ENCODE measurements around the gene CCNL2.

CCNL2 gene

DNA sequence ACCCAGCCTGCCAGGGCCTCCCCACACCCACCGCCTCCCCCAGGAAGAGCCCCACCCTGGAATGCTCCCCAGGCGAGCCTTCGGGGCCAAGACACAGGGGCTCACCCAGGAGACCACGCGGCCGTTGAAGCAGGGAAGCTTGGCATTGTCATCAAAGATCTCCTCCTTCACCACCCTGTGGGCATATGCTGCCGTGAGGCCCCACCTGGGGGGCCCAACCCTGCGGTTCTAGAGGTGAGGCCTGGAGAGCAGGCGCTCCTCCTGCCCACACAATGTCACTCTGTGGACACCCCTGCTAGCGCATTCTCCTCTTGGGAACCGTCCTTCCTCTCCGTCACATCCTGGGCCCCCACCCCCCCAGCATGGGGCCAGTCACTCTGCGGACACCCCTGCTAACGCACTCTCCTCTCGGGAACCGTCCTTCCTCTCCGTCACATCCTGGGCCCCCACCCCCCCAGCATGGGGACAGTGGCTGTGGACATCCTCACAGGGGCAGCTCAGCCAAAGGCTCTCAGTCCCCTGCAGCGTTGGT, 56.5 kb downstream of the CCNL2 start:
- Histone ChIP-seq H3K4me3 (replicated peaks; ENCODE audit: insufficient read depth, low read length) (no peak overlapping the region), H3K27me3 (ENCODE audit: insufficient read depth, poor library complexity, severe bottlenecking) (no peaks in the 10 kb centered on the region), H3K27ac (replicated peaks) (no peak overlapping the region)
- no peak for DNase-seq (ENCODE audit: low read depth in 1 of 2, low spot score in 1 of 2)
- TF ChIP-seq GABPA (IDR thresholded peaks at IDR 0.05; ENCODE audit: low read depth) (no peak), SPI1 (IDR thresholded peaks at IDR 0.05; ENCODE audit: borderline replicate concordance, low read depth) (no peak), POLR2AphosphoS5 (IDR thresholded peaks at IDR 0.05; ENCODE audit: low read depth) (no peak)
- TF ChIP-seq, protein P1, sequence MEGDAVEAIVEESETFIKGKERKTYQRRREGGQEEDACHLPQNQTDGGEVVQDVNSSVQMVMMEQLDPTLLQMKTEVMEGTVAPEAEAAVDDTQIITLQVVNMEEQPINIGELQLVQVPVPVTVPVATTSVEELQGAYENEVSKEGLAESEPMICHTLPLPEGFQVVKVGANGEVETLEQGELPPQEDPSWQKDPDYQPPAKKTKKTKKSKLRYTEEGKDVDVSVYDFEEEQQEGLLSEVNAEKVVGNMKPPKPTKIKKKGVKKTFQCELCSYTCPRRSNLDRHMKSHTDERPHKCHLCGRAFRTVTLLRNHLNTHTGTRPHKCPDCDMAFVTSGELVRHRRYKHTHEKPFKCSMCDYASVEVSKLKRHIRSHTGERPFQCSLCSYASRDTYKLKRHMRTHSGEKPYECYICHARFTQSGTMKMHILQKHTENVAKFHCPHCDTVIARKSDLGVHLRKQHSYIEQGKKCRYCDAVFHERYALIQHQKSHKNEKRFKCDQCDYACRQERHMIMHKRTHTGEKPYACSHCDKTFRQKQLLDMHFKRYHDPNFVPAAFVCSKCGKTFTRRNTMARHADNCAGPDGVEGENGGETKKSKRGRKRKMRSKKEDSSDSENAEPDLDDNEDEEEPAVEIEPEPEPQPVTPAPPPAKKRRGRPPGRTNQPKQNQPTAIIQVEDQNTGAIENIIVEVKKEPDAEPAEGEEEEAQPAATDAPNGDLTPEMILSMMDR (IDR thresholded peaks at IDR 0.05; ENCODE audit: insufficient read depth, low read length): no peak
- TF ChIP-seq, protein P2, sequence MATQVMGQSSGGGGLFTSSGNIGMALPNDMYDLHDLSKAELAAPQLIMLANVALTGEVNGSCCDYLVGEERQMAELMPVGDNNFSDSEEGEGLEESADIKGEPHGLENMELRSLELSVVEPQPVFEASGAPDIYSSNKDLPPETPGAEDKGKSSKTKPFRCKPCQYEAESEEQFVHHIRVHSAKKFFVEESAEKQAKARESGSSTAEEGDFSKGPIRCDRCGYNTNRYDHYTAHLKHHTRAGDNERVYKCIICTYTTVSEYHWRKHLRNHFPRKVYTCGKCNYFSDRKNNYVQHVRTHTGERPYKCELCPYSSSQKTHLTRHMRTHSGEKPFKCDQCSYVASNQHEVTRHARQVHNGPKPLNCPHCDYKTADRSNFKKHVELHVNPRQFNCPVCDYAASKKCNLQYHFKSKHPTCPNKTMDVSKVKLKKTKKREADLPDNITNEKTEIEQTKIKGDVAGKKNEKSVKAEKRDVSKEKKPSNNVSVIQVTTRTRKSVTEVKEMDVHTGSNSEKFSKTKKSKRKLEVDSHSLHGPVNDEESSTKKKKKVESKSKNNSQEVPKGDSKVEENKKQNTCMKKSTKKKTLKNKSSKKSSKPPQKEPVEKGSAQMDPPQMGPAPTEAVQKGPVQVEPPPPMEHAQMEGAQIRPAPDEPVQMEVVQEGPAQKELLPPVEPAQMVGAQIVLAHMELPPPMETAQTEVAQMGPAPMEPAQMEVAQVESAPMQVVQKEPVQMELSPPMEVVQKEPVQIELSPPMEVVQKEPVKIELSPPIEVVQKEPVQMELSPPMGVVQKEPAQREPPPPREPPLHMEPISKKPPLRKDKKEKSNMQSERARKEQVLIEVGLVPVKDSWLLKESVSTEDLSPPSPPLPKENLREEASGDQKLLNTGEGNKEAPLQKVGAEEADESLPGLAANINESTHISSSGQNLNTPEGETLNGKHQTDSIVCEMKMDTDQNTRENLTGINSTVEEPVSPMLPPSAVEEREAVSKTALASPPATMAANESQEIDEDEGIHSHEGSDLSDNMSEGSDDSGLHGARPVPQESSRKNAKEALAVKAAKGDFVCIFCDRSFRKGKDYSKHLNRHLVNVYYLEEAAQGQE (IDR thresholded peaks at IDR 0.05; ENCODE audit: insufficient replicate concordance, low read depth): no peak

- no peak for DNase-seq (ENCODE audit: low read depth in 1 of 2, low spot score in 1 of 2)
- H3K4me3 ChIP-seq (replicated peaks; ENCODE audit: insufficient read depth, low read length): no peak overlapping the region
- no peaks in the 10 kb centered on the region for H3K27me3 ChIP-seq (ENCODE audit: insufficient read depth, poor library complexity, severe bottlenecking)
- no peak overlapping the region for H3K27ac ChIP-seq (replicated peaks)
- TF ChIP-seq POLR2AphosphoS5 (IDR thresholded peaks at IDR 0.05; ENCODE audit: low read depth): no peak
- TF ChIP-seq, protein P2 (IDR thresholded peaks at IDR 0.05; ENCODE audit: insufficient replicate concordance, low read depth): no peak
- TF ChIP-seq GABPA (IDR thresholded peaks at IDR 0.05; ENCODE audit: low read depth): no peak
- TF ChIP-seq SPI1 (IDR thresholded peaks at IDR 0.05; ENCODE audit: borderline replicate concordance, low read depth): no peak
- TF ChIP-seq, protein P1 (IDR thresholded peaks at IDR 0.05; ENCODE audit: insufficient read depth, low read length): no peak
Observed at GRCh38 chr1:1342061-1342562, 57.0 kb downstream of the CCNL2 start.

DNA sequence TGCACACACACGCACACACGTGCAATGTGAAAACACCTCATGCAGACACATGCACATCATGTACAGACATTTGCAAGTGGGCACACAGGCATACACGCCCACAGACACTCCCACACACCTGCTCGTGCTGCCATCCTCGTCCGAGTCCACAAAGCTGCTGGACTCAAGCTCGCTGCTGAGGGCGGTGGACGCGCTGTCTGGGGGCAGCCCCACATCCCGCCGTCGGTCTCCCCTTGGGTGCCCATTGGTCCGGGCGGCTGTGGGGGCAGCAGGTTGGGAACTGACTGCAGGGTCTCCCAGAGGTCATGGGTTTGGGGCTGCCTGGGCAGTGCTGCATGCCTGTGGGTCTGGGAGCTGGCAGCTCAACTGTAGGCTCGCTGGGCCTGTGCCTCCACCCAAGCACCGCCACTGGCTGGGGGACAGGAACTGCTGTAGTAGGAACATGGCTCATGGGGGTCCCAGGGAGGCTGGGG, 57.5 kb downstream of the CCNL2 start:
- Histone ChIP-seq H3K27ac (replicated peaks) (no peak overlapping the region), H3K27me3 (ENCODE audit: insufficient read depth, poor library complexity, severe bottlenecking) (no peaks in the 10 kb centered on the region), H3K4me3 (replicated peaks; ENCODE audit: insufficient read depth, low read length) (no peak overlapping the region)
- DNase-seq (ENCODE audit: low read depth in 1 of 2, low spot score in 1 of 2): no peak
- TF ChIP-seq, protein P2 (IDR thresholded peaks at IDR 0.05; ENCODE audit: insufficient replicate concordance, low read depth): no peak
- no peak for TF ChIP-seq GABPA (IDR thresholded peaks at IDR 0.05; ENCODE audit: low read depth)
- no peak for TF ChIP-seq SPI1 (IDR thresholded peaks at IDR 0.05; ENCODE audit: borderline replicate concordance, low read depth)
- TF ChIP-seq, protein P1 (IDR thresholded peaks at IDR 0.05; ENCODE audit: insufficient read depth, low read length): no peak
- TF ChIP-seq POLR2AphosphoS5 (IDR thresholded peaks at IDR 0.05; ENCODE audit: low read depth): no peak

Data from HL-60 (cell line).